Right atrium auricular region (tissue), 2 donors: ENCODE data around the gene SLC19A1. TPM values are rescaled to one million over a fixed set of nuclear protein-coding genes. Genes with fewer than 3 reads are reported as not detected.
A peak's percentile ranks its signal among the peaks of the same experiment; 100 is the strongest.
"Not testable (repeated sequence)": the region's sequence is repeated elsewhere in the genome, so short reads cannot be mapped to it uniquely, and the experiment has no call there.

Source experiments
- DNase-seq: peaks from one replicate; pipeline ENCODE4 v3.0.0-alpha.2; 2019; ENCODE audit warnings: low spot score
- H3K27ac ChIP-seq, 2 donors: fragments of 200-600 bp; sonication (generic); 1 replicate in 1 of 2; 2 replicates in 1 of 2; pipeline ENCODE4 v1.5.1; 2016 to 2019
- H3K27me3 ChIP-seq, 2 donors: fragments of 200-600 bp; sonication (generic); one replicate each; pipeline versions ENCODE4 v1.5.1 to v1.6.0; 2017 to 2019
- H3K36me3 ChIP-seq: fragments of 200-600 bp; sonication (generic); one replicate; pipeline ENCODE4 v1.5.1; 2016
- H3K4me1 ChIP-seq, 2 donors: fragments of 200-600 bp; sonication (generic); one replicate each; pipeline versions ENCODE4 v1.5.1 to v1.6.0; 2017 to 2019
- H3K4me3 ChIP-seq, 2 donors: fragments of 200-600 bp; sonication (generic); 1 replicate in 1 of 2; 2 replicates in 1 of 2; pipeline ENCODE4 v1.5.1; 2017 to 2019; ENCODE audit warnings: mild to moderate bottlenecking in 1 of 2, moderate library complexity in 1 of 2
- H3K9me3 ChIP-seq, 2 donors: fragments of 200-600 bp; sonication (generic); one replicate each; pipeline ENCODE4 v1.5.1; 2019
- total RNA-seq, 2 donors: library from RNA; depleted of rRNA; stranded (reverse); fragments of >200 nt; gene quantifications; one replicate each; pipeline ENCODE4 v1.1.0, GENCODE V29; 2016
- TF ChIP-seq, protein P1 (sequence below), 2 donors: fragments of 200-600 bp; sonication (generic); IDR thresholded peaks; one replicate each; pipeline ENCODE4 v1.5.1; 2019; ENCODE audit warnings: antibody characterized with exemption in 2 of 2

SLC19A1 gene
- total RNA-seq, 2 donors from 2014 or later, result 2.2 to 5.3 TPM

DNA sequence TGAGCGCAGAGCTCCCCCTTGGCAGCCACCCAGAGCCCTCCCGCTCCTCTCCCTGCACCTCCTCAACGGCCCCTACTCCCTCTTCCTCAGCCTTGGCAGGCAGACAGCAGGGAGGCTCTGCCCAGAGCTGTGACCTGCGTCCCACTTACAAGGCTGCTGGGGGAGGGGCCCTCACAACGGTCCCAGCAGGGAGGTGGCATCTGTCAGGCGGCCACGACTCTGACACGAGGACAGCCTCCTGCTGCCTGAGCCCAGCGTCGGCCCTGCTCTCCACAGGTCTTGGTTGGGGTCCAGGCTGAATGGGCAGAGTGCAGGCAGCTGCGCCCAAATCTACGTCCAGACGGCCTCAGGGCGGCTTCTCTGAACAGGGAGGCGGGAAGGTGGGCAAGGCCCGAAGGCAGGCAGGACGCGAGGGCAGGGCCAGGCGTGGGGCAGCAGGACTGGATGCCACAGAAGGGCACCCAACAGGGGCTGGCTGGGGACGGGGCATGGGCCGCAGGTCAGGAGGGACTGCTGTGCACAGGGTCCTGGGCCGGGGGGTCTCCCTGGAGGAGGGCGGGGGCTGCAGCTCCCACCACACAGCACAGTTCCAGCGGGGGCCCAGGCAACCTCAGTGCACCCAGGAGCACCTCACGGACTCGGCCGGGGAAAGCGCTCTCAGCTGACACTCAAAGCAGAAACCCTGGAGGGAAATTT is 7.5 kb downstream of the SLC19A1 start:
- Histone ChIP-seq H3K27me3 (no peaks in the 10 kb centered on the region), H3K27ac (peak overlapping the region; percentile 11 to 56), H3K4me1 (peaks cover 0 to 20% of the 10 kb centered on the region in 2 donors), H3K4me3 (no peak overlapping the region), H3K9me3 (no peaks in the 10 kb centered on the region), H3K36me3 (no peaks in the 10 kb centered on the region)
- TF ChIP-seq, protein P1, sequence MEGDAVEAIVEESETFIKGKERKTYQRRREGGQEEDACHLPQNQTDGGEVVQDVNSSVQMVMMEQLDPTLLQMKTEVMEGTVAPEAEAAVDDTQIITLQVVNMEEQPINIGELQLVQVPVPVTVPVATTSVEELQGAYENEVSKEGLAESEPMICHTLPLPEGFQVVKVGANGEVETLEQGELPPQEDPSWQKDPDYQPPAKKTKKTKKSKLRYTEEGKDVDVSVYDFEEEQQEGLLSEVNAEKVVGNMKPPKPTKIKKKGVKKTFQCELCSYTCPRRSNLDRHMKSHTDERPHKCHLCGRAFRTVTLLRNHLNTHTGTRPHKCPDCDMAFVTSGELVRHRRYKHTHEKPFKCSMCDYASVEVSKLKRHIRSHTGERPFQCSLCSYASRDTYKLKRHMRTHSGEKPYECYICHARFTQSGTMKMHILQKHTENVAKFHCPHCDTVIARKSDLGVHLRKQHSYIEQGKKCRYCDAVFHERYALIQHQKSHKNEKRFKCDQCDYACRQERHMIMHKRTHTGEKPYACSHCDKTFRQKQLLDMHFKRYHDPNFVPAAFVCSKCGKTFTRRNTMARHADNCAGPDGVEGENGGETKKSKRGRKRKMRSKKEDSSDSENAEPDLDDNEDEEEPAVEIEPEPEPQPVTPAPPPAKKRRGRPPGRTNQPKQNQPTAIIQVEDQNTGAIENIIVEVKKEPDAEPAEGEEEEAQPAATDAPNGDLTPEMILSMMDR (IDR thresholded peaks at IDR 0.05), result no peak
- DNase-seq, result no peak

DNA sequence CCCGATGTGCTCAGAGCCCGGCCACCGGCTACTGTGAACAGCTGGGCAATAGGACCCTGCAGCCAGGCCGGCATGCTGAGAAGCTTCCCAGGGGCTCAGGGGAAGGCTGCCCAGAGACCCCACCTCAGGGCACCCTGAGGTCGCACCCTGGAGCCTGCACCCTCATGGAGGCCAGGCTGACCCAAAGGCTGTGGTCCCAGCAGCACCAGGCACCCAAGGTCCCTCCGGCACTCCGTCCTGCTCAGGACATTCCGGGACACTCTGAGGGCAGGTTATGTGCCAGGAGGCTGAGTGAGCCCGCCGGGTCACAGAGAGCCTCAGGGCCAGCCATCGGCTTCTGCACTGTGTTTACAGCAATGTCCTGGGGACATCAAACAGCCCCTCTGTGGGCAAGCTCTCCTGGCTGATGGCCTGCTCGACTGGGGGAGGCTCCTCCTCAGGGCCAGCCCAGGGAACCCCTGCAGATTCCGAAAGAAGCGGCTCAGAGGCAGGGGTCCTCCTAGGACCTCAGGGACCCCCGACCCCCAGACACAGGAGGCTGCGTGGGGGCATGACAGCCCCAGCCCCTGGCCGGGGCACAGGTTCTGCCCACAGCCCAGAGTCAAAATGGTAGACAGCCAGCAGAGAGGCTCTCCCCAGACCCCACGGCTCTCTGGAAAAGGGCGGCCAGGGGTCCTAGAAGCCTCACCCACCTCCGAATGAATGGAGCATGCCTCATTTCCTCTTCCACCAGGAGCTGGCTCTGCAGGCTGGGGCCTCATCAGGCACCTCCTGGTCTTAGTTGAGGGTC is 8.2 kb downstream of the SLC19A1 start:
- Histone ChIP-seq H3K27ac (peak overlapping the region; percentile 32 to 40), H3K4me1 (peaks cover 0 to 20% of the 10 kb centered on the region in 2 donors), H3K9me3 (no peaks in the 10 kb centered on the region), H3K27me3 (no peaks in the 10 kb centered on the region), H3K4me3 (no peak overlapping the region), H3K36me3 (no peaks in the 10 kb centered on the region)
- TF ChIP-seq, protein P1 (IDR thresholded peaks at IDR 0.05), result no peak
- no peak for DNase-seq

DNA sequence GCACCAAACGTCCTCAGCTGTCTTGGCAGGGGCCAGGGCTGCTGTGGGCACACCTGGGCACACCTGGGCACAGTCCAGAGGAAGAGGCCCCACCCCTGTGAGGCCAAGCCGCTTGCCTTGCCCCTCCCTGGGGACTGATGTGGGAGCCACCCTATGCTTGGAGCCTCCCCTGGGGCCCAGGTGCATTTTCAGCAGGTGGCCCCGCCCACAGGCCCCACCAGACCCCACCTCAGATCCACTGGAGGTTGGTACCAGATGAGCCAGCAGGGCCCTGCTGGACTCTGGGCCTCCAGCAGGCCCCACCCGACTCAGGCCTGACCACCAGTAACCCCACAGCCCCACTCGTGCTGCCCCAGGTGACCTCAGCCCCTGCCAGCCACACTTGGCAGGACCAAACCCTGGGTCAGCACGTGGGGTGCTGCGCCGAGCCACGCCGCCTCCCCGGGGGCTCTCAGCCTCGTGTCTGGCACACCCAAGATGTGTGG is 8.8 kb downstream of the SLC19A1 start:
- TF ChIP-seq, protein P1 (IDR thresholded peaks at IDR 0.05), result no peak
- H3K9me3 ChIP-seq, result no peaks in the 10 kb centered on the region
- no peak overlapping the region for H3K4me3 ChIP-seq
- H3K27ac ChIP-seq, result peak overlapping the region; percentile 32 to 40
- H3K36me3 ChIP-seq, result no peaks in the 10 kb centered on the region
- no peaks in the 10 kb centered on the region for H3K27me3 ChIP-seq
- H3K4me1 ChIP-seq, result peaks cover 0 to 20% of the 10 kb centered on the region in 2 donors
- DNase-seq, result no peak

DNA sequence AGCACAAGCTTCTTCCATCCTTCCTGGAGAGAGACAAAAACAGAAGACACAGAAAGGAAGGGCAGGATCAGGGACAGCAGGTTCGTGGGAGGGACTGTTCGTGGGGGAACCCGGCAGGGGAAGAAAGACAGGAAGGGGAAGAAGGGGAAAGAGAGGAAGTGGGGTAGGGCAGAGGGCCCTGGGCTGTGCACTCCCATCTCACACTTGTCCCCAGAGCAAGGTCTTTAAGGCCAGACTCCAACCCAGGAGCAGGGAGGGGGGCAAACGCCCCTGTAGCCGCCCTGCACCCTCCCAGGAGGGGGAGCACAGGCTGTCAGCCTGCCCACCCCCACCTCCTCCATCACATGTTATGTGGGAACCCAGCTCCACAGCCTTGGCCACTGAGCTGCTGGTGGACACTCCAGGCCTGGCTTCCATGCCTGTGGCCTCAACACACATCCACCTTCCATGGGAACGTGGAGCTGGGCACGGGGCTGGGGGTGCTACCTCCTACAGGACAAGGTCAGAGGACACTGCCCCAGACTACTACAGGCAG is 9.3 kb downstream of the SLC19A1 start:
- no peaks in the 10 kb centered on the region for H3K36me3 ChIP-seq
- H3K4me3 ChIP-seq, result no peak overlapping the region
- no peaks in the 10 kb centered on the region for H3K9me3 ChIP-seq
- no peak for DNase-seq
- TF ChIP-seq, protein P1 (IDR thresholded peaks at IDR 0.05), result no peak
- no peak overlapping the region for H3K27ac ChIP-seq
- H3K4me1 ChIP-seq, result peaks cover 0 to 20% of the 10 kb centered on the region in 2 donors
- no peaks in the 10 kb centered on the region for H3K27me3 ChIP-seq

DNA sequence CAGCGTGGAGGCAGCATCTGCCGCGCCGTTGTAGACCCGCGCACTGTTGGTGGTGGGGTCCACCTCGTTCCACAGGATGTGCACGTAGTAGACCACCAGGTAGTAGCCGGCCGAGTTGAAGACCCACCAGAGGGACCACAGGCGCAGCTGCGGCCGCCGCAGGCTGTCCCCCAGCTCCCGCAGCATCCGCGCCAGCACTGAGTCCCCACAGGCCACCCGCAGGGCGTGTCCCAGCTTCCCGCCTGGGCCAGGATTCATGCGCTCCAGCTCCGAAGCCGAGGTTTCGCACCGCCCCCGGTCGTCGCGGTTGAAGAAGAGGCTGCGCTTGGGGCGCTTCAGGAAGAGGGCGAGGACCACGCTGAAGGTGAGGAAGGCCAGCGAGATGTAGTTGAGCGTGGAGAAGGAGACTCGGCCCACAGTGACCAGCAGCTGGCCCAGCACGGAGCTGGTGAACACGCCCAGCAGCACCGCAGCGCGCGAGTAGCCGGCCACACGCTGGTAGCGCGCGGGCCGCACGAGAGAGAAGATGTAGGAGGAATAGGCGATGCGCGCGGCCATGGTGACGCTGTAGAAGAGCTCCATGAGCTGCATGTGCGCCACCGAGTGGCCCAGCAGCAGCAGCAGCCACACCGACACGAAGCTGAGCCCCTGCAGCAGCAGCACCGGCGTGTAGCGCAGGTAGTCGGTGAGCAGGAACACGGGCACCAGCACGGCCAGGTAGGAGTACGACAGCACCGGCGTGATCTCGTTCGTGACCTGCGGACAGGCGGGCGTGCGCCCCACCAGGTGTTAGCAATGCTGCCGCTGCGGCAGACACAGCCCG is 10.6 kb downstream of the SLC19A1 start:
- H3K9me3 ChIP-seq, result no peaks in the 10 kb centered on the region
- no peaks in the 10 kb centered on the region for H3K27me3 ChIP-seq
- TF ChIP-seq, protein P1 (IDR thresholded peaks at IDR 0.05), result no peak
- H3K27ac ChIP-seq, result no peak overlapping the region
- H3K36me3 ChIP-seq, result no peaks in the 10 kb centered on the region
- DNase-seq, result no peak
- no peak overlapping the region for H3K4me3 ChIP-seq
- H3K4me1 ChIP-seq, result peaks cover 0 to 20% of the 10 kb centered on the region in 2 donors

DNA sequence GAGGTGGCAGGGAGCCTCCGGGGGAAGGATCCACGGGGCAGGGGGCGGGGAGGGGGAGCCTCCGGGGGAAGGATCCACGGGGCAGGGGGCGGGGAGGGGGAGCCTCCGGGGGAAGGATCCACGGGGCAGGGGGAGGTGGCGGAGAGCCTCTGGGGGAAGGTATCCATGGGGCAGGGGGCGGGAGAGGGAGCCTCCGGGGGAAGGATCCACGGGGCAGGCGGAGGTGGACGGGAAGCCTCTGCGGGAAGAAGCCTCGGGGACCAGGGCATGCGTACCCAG is 11.2 kb downstream of the SLC19A1 start:
- not testable (repeated sequence) for H3K27me3 ChIP-seq, H3K9me3 ChIP-seq, DNase-seq, H3K4me3 ChIP-seq, H3K36me3 ChIP-seq, H3K27ac ChIP-seq
- peaks cover 0 to 20% of the 10 kb centered on the region in 2 donors for H3K4me1 ChIP-seq
